ENCODE results near the gene DYNLL2.
"Not testable (repeated sequence)": the region's sequence is repeated elsewhere in the genome, so short reads cannot be mapped to it uniquely, and the experiment has no call there.

The DYNLL2 gene

DNA sequence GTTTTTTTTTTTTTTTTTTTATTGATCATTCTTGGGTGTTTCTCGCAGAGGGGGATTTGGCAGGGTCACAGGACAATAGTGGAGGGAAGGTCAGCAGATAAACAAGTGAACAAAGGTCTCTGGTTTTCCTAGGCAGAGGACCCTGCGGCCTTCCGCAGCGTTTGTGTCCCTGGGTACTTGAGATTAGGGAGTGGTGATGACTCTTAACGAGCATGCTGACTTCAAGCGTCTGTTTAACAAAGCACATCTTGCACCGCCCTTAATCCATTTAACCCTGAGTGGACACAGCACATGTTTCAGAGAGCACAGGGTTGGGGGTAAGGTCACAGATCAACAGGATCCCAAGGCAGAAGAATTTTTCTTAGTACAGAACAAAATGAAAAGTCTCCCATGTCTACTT is 10.0 kb upstream of the DYNLL2 start:
- not testable (repeated sequence) for DNase-seq

DNA sequence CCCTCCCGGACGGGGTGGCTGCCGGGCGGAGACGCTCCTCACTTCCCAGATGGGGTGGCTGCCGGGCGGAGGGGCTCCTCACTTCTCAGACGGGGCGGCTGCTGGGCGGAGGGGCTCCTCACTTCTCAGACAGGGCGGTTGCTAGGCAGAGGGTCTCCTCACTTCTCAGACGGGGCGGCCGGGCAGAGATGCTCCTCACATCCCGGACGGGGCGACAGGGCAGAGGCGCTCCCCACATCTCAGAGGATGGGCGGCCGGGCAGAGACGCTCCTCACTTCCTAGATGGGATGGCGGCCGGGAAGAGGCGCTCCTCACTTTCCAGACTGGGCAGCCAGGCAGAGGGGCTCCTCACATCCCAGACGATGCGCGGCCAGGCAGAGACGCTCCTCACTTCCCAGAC is 8.8 kb upstream of the DYNLL2 start:
- not testable (repeated sequence) for DNase-seq

DNA sequence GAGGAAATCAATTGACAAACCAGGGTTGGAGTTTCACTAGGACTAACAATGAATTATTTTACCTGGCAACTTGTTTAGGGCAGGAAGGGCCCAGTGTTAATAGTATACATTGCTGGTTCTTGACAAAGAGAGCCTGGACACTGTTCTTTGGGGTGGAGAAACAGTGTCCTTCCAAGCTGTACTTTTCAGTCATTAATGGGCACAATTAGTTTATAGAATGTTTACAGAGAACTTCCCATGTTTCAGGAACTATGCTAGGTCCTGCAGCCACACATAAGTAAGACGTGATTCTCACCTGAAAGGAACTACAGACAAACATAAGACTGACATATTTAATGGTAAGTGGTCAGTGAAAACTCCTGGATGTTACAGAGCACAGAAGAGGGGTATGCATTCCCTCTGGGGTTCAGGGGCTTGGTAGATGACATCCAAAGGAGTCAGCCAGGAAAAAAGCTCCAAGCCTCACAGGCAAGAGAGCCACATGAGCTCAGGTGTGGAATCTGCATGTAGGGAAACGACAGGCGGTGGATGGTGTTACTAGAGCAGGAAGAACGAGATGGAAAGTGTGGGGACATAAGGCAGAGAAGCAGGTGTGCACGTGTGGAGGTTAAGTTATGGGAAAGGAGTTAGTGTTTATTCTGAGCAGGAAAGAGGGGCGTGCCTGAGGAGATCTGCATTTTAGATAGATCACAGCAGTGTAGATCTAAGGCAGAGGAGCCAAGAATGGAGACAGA is 3.8 kb upstream of the DYNLL2 start:
- no peak for DNase-seq

DNA sequence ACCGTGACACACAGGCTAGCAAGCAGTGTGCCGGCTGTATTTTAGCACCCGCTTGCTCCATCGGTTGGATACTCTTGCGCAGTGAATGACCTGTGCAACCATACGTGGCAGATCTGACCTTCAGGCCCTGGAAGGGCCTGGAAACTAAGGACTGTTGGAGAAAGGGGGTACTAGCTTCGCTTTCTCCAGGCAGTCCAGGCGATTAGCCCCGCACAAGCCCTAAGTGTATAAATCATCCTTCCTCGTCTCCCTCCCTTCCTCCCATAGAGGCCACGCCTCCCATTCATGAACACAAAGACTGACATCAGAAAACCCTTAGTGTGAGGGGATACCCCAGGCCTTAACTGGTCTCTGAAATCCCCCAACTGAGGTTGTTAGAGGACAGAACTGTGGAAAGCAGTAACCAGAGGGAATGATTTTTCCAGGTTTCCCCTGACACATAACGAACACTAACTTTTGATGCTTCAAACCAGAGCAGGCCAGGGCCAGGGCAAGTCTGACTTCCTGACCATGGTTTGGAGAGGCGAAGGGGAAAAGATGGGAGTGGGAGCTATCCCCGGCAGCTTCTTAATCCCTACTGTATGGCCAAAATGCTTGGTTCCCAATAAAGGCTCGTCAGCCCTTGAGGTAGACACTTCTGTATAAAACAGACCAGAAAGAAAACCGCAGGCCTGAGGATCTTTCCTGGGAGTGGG is 1.4 kb upstream of the DYNLL2 start:
- no peak for DNase-seq

DNA sequence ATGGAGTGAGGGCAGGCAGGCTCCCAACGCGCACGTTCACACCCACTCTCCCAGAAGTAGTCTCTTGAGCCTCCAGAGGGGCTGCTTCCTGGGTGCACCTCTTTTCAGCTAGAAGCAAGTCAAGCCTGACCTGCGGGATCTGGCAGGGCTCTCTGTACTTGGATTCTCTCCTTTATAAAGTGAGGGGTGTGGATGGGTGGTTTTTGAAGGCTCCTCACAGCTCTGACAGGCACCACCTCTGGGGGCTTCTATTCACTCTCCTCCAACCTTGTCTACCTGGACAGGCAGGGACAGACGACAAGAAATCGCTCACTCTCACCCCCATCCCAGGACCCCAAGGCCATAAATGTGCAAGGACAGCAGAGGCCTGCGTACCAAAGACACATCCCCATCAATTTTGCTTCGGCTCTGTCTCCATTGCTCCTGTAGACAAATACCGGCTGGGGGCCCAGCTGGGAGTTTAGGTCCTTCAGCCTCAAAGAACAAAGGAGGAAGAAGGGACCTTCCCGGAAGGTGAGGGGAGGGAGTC is 814 bp upstream of the DYNLL2 start:
- DNase-seq: no peak

DNA sequence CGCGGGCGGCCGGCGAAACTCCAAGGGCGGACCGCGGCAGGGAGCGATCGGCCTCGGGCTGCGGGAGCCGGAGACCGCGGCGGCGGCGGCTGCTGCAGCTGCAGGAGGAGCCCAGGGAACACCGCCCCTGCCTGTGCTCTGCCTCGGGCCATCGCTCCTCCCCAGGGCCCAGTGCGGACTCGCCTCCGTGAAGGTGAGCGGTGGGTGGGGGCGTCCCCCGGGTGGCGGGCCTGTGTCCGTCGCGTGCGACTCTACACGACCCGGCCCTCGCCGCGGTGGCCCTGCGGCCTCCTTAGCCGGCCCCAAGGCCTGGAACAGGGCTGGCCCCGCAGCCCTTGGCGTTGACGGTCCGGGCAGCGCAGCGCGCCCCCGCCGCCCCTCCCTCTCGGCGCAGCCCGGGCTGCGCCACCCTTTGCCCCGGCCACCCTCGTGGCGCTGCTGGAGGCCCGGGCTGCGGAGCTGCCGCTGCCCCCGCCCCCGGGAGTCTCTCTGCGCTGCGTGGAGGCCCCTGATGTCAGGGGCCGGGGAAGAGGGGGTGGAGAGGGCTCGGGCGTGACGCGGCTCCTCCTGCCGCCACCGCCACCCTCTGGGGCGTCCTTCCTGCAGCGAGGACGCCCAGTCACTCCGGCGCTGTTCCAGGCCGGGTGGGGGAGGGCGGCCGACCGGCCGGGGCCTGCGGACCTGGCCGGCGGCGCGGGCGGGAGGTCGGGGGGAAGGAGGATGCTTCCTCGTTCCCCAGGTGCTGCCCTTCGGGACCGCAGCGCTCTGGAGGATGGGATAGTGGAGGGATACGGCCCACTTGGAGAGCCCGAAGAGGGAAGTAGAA is 485 bp downstream of the DYNLL2 start:
- DNase-seq: peak; percentile 59

DNA sequence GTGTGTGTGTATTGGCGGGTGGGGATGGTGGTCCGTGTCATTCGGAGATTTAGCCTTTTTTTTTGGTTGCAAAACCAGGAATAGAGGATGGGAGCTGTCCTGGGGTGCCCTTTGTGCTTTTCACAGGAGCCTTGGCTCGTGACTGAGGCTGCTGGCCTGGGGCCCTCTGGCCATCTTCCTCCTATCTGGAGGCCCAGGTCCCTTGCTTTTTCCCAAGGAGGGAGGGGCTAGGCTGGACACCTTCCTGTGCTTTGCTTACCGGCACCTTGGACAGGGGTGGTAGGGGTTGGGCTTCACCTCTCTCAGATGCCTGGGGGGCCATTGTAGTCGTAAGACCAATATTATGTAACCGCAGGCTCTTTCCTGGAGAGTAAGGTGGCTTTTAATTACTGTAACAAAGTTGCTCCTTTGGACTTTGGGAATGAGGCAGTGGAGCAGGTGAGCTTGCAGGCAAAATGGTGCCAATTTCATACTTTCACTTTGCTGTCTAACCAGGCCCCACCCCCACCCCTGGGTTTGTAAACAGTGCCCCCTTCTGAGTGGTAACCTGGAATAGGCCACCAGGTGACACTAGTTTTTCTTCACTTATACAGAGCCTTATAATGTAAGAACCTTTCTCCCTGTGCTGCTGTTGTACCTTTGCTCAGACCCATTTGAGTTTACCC is 1.2 kb downstream of the DYNLL2 start:
- peak; percentile 38 for DNase-seq

DNA sequence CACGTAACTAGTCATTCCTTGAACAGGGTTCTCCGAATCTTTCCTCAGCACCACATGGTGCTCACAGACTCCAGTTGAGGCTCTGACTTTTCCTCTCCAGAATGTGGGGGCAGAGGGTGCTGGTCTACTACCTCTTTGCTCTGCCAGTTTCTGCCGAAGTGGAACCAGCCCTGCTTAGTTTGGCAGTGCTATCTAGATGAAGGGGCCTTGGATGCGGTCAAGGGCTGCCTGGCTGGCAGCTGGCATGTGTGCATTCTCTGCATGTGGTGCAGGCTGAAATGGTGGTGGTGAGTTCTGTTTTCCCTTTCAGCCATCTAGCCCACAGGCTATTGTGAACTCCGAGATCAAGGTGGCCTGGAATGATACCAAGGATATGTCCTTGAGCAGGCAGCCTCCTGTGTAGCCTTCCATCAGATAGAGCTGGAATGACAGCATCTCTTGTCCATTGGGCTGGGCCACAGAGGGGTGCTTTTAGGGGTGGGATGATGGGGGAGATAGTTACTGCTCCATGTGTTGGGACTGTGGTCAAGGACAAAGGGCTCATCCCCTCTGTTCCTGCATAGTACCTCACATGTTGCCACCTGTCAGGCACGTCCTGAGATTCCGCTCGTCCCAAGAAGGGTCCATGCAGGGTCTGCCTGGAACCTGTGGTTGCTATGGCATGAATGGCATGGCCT is 2.0 kb downstream of the DYNLL2 start:
- no peak for DNase-seq

- no peak for DNase-seq
These were observed 3.7 kb downstream of the DYNLL2 start for GRCh38 chr17:58086953-58087352.

- no peak for DNase-seq
These were observed 5.4 kb downstream of the DYNLL2 start for GRCh38 chr17:58088624-58089023.

DNA sequence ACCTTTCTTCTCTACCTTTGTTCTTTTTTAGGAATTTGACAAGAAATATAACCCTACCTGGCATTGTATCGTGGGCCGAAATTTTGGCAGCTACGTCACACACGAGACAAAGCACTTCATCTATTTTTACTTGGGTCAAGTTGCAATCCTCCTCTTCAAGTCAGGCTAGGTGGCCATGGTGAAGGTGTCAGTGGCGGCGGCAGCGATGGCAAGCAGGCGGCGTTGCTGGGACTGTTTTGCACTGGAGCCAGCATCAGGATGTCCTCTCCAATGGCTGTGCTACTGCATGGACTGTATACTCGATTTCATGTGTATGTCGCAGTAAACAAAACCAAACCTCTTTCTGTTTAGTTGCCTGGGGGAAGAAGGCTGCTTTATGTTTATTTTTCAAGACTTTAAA is 5.9 kb downstream of the DYNLL2 start:
- no peak for DNase-seq

GRCh38 chr17:58091024-58091567 is 7.9 kb downstream of the DYNLL2 start:
- DNase-seq: no peak

DNA sequence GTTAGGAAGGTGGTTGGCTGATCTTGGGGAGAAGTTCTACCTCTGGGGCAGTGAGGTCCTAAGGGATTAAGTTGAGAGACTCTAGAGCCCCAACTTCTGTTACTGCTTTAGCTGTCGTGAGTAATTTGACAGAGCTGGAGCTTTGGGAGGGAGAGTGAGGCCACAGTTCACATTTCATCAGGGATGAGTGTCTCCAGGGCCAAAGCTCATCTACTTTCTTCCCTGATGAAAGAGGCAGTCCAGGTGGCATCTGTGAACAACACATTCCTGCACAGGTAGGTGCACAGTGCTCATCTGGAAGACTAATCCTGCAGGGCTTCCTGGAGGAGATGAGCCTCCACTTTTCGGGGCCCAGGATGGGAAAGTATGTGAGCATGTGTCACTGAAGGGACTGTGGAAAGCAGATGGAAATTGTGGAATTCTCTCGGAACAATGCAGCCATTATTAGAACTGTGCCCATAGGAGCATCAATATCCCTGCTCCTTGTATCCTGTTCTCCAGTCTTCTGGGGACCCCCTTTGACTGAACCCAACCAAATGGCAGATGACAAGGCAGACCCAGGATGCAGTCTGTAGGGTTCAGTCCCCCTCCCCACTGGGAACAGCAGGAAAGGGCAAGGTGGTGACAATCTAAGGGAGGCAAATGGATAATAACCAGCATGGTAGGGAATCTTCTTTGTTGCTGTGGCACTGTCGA is 9.0 kb downstream of the DYNLL2 start:
- DNase-seq: no peak

GRCh38 chr17:58092797-58093385 is 9.7 kb downstream of the DYNLL2 start:
- DNase-seq: no peak

DNA sequence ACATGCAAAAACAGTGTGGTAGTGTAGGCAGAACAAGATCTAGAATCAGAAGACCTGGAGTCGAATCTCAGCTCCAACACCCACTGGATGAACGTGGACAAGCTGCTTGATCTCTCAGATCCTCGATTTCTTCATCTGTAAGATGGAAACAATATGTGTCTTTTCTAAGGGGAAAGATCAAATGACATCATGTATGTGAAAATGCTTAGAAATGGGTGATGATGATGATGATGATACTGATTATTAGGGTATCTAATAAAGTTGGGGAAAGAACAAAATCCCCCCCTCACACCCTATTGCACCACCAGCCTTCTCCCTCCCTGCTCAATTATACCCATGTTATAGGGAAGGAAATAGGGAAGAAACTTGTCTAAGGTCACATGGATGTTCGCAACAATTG is 10.9 kb downstream of the DYNLL2 start:
- no peak for DNase-seq

DNA sequence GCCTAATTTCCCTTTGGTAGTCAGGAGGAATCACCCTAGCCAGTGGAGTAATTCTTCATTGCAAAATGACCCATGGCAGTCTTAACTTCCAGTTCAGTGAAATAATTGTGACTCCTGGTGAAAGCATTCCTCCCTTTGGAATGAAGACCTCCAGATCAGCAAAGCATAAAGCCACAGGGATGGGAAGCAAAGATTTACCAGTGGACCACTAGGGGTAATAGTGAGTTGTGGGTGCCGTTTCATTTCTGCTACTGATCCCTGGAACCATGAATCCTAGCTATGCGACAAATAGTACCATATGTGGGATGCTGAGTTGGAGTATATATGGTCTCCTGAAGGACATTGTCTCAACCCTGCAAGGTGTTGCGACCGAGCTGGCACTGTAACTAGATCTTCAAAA is 13.7 kb downstream of the DYNLL2 start:
- no peak for DNase-seq

DNA sequence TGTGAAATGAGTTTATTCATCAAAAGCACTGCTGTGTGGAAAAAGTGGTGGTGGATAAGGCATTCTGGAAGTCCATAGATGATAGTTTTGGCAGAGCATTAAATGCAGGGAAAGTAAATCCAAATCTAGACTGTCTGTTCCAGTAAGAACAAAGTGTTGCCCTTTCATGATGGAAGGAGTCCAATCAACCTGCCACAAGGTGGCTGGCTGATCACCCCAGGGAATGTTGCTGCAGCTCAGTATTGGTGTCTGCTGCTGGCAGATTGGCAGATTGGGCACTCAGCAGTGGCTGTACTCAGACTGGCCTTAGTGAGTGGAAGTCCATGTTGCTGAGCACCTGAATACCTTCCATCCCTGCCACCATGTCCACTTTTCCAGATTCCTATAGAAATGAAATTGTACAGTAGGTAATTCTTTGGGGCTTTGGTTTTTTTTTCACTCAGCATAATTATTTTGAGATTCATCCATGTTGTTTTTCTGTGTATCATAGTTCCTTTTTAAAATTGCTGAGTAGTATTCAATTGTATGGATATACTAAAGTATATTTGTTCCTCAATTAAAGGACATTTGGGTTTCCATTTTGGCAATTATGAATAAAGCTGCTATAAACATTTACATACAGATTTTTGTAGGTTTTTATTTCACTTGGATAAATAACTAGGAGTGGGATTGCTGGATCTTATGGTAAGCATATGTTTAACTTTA is 14.3 kb downstream of the DYNLL2 start:
- no peak for DNase-seq

DNA sequence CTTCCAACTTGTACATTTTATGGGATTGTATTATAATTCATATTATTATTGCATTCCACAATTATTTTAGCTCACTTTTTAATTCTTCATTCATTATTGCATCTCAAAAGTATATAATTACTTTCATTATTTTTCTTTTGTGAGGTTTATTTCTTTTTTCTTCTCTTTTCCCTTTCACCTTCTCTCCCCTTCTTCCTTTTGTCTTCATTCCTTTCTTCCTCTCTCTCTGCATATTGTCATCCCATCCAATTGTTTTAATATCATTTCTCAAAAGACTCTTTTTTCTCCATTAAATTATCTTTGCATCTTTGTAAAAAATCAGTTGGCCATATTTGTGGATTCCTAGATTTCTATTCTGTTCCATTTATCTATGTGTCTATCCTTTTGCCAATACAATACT is 17.3 kb downstream of the DYNLL2 start:
- no peak for DNase-seq

DNA sequence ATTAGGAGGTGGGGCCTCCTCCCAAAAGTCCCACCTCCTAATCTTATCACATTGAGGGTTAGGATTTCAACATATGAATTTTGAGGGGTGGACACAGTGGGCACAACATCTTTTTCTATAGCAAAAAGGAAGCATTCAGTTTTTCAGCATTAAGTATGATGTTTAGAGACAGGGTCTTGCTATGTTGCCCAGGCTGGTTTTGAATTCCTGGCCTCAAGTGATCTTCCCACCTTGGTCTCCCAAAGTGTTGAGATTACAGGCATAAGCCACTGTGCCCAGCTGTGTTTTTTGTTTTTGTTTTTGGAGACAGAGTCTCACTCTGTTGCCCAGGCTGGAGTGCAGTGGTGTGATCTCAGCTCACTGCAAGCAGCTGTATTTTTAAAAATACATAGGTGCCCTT is 18.7 kb downstream of the DYNLL2 start:
- DNase-seq: not testable (repeated sequence)

- no peak for DNase-seq
These were observed 21.9 kb downstream of the DYNLL2 start for GRCh38 chr17:58105093-58105492.

Measured in activated effector memory CD4-positive, alpha-beta T cell treated with Interleukin-2 at 50 U/mL for 16 hours (primary cell).